ENCODE results near the gene LGI4.
"Not testable (repeated sequence)": the region's sequence is repeated elsewhere in the genome, so short reads cannot be mapped to it uniquely, and the experiment has no call there.

The LGI4 gene

DNA sequence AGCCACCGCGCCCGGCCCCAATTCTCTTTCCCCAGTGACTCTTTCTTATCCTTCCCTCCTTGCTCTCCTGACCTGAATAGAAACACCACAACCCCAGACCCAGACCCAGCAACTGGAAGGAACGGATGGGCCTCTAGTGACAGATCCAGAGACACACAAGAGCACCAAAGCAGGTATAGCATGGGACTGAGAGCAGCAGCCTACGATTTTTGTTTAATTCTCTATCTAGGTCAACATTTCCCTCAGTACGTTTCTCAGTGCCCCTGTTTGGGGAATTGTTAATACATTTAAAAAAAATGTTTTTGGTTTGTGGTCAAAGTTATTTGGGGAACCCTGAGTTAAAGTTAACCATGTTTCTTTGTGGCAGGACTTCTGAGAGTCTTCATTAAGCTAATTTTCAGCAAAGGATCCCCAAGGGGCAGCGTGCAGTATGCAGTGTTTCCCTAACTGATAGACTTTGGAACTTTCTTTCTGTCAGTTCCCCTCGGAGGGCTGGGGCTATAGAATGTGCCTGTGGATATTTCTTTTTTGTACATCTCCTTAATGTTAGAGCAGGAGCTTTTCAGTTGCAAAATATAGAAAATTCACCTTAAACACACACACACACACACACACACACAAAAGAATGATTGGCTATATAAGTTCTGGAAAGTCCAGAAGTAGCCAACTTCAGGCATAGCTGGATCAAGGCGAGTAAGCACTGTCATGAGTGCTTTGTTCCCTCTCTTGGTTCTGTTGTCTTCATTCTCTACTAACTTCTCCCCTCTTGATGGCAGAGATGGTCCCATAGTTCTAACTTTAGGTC lies 26.0 kb upstream of the LGI4 start:
- DNase-seq: no peak

DNA sequence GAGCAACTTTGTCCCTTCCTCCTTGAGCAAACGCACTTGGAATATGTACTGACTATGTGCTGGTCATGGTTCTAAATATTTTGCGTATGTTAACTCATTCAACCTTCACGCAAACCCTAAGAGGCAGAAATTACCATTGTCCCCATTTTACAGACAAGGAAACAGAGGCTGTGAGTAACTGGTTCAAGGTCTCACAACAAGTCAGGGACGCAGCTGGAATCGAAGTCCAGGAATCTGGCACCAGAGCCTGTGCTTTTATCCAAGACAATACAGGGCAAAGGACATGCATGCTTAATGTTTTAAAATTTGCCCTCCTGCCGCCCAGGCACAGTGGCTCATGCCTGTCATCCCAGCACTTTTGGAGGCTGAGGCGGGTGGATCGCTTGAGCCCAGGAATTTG lies 24.7 kb upstream of the LGI4 start:
- DNase-seq: no peak

DNA sequence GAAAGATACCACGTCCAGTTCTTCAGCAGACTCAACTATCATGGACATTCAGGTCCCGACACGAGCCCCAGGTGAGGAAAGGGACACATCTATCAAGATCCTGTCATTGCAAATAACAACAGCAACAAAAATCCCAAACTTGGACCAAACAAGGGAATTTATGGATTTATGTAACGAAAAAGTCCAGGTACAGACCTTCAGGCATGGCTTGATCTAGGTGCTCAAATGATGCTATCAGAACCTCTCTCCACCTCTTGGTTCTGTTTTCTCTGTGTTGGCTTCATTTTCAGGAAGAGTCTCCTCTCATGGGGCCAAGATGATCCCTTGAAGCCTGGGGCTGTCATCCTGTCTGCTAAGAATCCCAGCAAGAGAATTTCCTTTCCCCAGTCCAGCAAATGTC lies 22.6 kb upstream of the LGI4 start:
- DNase-seq: no peak

DNA sequence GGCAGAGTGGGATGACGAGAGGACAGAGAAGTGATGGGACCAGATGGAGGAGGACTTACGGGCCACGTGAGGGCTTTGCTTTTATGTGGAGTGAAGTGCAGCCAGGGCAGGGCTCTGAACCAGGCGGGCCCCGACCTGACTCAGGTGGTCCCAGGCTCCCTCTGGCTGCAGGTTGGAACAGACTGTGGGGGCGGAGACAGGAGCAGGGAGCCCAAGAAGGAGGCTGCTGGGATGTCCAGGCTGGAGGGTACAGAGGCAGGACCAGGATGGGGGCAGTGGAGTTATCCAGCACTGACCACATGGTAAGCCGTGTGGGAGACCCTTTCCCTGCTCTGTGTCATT lies 21.8 kb upstream of the LGI4 start:
- DNase-seq: no peak

DNA sequence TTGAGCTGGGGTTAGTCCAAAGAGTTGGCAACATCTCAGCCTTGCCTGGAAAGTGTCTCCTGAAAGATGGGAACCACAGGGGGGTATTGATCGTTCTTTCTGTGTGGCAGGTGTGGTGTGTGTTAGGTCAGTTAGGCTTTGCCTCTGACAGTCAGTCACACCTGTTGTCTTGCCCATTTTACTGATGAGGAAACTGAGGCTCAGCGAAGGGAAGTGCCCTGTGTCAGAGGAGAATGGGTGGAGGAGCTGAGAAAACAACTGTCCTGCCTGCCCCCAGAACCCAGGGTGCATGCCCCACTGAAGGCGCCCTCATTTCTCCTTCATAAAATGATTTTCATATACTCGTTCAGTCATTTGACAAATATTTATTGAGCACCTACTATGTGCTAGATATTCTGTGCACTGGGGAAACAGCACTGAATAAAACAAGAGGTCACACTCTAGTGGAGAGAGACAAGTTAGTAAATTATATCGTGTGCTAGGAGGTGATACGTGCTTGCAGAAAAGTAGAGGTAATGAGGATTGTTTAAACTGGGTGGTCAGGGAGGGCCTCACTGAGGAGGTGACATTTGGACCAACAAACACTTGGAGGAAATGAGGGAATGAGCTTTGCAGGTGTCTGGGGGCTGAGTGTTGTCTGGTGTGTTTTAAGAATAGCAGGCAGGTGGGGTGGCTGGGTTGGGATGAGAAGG lies 21.3 kb upstream of the LGI4 start:
- DNase-seq: no peak

DNA sequence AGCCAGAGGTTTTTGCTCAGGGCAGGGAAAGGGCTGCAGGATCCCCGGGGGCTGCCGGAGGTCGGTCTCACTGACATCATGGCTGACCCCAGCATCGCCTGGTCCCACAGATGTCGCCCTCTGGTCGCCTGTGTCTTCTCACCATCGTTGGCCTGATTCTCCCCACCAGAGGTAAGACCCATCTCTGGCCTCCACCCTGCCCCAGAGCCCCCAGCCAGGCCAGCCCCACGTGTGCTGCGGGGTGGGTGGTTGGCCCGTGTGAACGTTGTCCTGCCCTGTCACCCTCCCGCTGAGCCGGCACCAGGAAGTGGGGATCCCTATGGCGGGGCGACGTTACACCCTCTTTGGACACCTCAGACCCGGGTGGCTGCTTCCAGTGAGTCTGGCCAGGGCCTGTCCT lies 20.6 kb upstream of the LGI4 start:
- DNase-seq: no peak

DNA sequence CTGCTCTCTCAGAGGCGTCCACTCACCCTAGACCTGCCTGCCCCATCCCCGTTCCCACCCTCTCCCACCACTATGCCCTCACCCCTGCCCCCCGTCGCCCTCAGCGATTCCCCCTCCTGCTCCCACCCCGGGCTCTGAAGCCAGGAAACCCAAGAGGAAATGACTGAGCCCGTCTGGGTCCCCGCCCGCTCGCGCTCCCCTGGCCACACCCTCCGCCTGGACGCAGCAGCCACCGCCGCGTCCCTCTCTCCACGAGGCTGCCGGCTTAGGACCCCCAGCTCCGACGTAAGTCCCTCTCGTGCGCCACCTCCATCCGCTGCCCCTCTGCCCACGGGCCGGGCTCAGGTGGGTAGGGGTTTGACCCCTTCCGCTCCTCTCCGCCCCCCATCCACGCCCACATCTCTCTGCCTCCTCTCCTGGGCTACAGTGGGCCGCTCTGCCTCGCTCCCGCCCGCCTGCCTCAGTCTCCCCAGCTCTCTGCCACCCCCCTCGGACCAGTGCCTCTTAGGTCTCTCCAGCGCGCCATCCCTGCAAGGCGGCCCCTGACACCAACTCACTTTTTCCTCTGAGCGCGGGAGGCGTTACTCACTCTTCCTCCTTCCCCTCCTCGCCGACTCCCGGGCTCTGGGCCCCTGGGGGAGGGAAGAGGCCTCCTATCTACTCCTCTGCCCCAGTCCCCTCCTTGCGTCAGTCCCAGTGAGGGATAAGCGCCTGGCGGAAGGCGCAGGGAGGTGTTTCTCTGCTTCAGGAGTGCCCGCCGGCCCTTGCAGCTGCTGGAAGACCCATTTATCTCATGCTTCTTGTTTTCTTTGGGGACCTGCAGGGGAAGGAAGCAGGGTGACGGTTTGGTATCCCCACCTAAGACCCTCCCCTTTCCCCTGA lies 19.9 kb upstream of the LGI4 start, which contains the start of gene FXYD5:
FXYD5 (plus strand) TSS at position 211 of the 882 bp plus-strand sequence. CDS start 816 bp downstream, outside the sequence.
- DNase-seq: no peak

DNA sequence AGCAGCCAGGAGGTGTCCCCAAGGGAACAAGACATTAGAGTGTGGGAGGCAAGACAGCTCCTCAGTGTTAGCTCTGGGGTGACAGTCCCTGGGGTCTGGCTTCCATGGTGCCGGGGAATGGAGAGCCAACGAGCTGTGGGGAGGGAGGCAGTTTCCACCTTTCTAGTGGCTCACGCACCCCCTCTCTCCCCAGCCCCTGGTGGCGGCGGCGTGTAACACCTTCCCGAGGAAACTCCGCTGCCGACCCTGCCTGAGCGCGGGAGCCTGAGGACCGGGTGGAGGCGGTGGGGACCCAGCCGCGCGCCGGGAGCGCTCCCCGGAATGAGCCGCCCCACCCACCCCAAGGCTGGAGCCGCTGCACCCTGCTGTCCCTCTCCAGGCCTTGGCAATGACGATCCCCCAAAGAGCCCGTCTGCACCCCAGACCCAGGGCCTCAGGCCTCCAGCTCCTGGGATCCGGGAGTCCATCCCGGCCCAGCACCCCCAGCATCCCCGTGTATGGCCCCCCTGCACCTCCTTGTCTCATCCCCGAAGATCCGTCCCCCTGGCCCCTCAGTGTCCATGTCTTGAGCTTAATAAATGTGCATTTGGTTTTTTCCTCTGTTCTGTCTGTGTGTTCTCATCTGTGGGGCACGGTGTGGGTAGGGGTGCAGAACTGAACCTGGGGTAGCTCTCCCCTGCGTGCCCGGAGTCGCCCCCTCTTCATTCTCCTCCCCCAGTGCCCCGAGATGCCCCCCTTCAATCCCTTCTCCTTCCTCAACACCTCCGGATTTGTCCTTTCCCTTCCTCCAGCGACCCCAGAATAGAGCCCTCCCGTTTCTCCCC lies 19.1 kb upstream of the LGI4 start:
- DNase-seq: no peak

DNA sequence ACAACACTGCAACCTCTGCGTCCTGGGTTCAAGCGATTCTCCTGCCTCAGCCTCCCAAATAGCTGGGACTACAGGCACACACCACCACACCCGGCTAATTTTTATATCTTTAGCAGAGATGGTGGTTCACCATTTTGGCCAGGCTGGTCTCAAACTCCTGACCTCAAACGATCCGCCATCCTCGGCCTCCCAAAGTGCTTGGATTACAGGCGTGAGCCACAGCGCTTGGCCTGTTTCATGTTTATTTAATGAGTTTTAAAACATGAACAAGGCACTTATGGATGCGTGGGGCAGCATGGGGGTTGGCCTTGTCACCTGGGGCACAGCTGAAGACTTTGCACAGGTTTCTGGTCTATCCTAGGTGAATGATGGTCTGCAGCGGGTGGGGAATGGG lies 18.3 kb upstream of the LGI4 start:
- not testable (repeated sequence) for DNase-seq

DNA sequence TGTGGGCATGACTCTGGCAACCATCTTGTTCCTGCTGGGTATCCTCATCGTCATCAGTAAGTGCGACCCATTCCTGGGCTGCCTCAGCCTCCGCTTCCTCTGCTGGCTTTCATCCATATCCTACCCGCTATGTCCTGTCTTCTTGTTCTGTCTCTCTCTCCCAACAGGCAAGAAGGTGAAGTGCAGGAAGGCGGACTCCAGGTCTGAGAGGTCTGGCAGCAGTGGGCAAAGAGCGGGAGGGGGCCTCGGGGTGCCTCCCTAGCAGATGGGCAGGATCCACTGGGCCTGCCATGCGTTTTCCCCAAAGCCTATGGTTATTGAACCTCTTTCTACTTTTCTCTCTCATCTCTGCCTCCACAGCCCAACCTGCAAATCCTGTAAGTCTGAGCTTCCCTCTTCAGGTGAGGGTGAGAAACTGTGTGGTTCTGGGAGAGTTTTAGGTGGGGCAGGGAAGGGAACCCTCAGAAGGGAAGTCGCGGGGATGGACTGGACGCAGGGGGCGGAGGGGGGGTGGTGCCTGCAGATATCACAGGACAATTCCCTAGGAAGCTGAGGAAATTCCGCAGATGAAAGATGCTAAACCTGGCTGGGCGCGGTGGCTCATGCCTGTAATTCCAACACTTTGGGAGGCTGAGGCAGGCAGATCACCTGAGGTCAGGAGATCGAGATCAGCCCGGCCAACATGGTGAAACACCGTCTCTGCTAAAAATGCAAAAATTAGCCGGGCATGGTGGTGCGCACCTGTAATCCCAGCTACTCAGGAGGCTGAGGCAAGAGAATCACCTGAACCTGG lies 16.6 kb upstream of the LGI4 start:
- no peak for DNase-seq

DNA sequence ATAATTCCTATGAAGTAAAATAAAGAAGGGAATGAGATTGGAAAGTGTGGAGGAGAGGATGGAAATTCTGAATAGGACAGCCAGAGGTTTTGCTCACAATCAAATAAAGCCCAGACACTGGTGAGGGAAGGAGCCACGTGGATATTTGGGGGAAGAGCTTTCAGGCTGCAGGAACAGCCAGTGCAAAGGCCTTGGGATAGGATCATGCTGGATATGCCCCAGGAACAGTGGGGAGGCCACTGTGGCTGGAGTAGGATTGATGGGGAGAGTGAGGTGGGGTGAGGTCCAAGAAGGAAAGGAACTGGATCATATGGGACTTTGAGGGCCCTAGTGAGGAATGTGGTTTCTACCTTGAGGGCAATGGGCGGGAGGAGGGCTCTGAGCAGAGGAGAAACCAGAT lies 15.6 kb upstream of the LGI4 start:
- no peak for DNase-seq

DNA sequence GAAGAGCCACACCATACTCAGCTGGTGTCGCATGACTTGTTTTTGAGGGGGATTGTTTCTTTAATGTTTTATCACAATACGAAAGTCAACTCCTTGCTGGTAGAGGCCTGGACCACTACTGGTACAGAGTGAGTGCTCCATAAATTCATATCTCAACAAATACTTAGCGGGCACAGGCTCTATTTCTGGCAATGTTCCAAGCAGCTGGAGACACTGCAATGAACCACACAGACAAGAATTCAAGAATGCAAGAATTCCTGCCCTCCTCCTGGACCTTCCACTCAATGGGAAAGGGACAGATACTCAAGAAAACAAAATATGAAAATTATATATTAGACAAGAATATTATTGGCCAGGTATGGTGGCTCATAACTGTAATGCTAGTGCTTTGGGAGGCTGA lies 14.6 kb upstream of the LGI4 start:
- DNase-seq: no peak

DNA sequence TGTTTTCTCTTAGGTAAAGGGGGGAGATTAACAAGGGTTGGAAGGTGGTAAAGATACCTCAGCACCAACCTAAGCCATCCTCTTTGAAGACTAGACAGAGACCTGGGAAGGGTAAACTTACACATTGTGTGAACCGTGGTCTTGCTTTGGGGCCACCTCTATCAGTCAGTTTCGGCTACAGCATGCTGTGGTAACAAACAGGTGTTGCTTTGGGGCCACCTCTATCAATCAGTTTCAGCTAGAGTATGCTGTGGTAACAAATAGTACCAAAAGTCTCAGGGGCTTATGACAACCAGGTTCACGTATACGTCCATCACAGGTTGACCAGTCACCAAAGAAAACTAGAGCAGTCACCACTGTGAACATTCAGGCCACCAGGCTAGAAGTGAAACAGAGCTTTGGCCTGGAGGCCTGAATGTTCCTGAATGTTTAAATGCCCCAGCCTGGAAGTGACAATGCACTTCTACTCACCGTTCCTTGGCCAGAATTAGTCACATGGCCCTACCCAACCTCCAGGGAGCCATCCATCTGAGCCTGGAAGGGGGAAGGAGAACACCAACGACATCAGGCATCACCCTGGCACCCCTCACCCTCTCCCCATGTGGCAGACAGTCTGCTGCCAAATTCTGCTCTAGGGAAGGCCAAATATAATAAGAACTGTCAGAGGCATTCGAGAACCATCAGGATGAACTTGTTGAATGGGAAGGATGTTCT lies 12.0 kb upstream of the LGI4 start:
- no peak for DNase-seq

DNA sequence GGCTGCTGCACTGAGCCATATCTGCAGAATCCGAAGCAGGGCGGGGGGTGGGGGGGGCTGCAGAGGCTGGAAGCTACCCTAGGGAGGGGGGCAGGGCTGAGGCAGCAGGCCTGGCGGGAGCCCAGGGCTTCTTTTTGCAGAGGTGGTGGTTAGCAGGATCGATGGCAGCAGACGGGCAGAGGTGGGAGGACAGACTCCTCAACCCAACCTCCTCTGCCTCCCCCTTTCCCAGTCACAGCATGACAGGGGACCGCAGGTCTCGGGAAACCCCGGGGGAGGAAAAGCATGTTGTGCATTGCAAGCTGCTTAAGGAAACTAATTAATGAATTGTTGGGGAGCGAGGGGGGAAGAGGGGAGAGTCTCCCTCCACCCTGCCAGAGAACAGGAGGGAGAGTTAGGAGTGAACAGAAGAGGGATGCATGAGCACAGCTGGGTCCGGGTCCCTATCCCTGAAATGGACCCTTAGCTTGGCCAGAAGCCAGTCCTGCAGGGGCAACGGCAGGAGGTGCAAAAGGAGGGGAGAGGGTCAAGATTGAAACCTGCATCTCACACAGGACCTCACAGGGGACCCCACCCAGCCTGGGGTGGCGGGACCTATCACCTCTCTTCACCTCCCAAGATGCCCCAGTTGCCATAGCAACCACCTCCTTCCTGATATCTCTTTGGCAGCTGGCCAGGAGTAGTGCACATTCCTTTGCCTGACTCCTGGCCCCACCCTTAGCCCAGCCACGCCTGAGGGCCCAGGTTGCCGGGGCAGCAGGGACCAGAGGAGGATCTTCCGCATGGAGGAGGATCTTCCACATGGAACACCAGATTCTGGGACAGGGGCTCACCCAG lies 10.0 kb upstream of the LGI4 start:
- DNase-seq: no peak

DNA sequence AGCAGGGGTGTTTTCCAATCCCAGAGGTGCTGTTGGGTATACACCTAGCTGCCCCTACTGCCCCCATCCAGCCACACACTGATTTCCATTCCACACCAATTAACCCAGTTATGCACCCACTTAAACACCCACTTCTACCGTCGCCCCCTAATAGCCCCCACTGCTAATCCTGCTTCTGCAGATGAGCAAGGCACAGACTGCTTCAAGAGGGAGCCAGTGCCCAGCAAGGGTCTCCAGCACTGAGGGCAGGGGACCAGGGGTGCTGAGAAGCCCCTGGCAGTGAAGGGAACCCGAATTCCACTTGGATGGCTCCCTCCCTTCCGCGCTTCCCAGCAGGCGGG lies 9.4 kb upstream of the LGI4 start:
- DNase-seq: no peak

DNA sequence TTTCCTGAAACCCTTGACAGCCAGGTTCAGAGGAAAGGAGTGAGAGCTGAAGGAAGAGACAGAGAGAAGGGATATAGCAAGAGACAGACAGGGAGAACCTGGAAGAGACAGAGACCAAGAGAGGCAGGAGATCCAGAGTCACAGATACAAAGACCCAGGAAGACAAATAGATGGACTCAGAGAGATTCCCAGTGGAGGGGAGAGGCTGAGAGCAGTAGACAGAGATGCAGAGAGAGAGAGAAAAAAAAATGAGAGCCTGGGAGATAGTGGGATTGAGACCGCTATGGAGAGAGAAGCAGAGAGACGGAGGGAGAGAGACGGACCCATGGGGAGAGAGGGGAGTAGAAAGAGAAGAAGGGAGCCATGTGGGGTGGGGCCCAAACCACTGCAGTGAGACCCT lies 9.0 kb upstream of the LGI4 start:
- no peak for DNase-seq

DNA sequence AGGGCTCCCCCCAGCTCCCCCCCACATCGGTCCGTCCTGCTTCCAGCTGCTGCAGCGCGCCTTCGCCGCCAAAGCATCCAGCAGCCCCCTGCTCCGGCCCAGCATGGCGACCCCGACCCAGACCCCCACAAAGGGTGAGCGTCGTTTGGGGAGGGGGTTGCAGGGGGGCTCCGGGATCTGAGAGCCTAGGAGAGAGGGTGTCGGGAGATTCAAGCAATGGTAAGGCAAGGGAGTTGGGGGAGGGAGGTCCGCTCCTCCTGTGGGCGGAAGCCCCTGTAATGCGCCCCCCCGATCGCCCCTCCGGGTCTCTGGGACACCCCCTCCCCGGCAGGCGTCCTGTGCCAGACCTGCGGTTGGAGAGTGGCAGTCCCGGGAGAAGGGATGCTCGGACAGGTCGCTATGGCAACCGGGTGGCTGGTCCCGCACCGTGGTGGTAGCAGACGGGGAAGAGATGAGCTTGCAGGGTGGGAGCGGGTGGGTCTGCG lies 8.4 kb upstream of the LGI4 start, which contains the start of gene FXYD7:
FXYD7 (plus strand) TSS at position 25 of the 485 bp plus-strand sequence; CDS start at position 104, 79 bp downstream.
- no peak for DNase-seq

DNA sequence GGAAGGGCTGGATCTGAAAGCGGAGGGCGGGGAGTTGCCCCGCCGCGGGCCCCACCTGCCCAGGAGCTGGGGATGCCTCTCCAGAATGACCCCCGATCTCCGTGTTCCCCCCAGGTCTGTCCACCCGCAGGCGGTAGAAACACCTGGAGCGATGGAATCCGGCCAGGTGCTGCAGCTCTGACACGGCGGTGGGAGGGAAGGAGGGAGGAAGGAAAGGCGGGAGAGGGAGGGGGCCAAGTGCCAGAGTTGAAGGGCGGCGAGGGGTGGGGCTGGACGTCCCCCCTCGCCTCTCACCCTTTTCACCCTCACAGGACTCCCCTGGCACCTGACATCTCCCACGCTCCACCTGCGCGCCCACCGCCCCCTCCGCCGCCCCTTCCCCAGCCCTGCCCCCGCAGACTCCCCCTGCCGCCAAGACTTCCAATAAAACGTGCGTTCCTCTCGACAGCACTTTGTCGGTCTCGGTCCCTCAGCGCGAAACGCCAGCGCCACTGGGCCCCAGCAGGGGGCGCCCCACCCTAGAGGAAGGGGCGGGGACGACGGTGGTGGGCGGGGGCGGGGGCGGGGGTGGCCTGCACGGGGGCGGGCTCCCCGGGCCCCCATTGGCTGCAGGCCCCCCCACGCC lies 7.9 kb upstream of the LGI4 start:
- DNase-seq: no peak

DNA sequence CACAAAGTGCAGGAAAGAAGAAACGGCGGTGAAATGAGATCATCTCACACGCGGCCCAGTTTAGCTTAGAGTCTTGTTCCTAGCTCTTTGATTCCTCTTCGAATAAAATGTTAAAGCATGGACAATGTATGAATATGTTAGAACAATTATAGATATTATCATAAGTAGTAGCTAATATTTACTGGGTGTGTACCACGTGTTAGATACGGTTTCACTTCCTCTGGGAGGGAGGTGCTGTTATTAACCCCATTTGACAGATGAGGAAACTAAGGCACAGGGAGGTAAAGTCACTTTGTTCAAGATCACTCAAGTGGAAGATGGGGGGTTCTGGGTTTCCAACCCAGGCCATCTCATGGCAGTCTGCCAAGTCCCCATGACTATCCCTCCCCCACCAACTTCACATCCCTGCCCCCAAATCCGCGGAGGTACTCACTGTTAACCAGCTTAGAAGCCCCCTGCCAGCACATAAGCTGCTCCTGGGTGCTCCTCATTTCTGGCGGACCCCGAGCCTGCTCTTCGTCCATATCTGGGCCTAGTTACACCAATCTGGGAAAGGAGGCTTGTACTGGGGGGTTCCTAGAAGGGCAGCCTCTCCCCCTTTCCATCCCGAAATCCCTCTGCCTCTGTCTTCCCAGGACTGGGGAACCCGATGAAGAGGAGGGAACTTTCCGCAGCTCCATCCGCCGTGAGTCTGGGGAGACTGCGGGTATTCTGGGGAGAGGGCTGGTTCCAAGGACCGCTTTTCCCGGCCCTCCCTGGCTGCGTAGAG lies 7.2 kb upstream of the LGI4 start:
- no peak for DNase-seq
